Measurements from ENCODE around the gene CYP2E1. TPM values are rescaled to one million over a fixed set of nuclear protein-coding genes. Genes with fewer than 3 reads are reported as not detected.

The CYP2E1 gene
- total and polyA plus RNA-seq, 2 donors (not counting 1 experiment from before 2014, with no cell fraction given), result 1.1 to 1.3 TPM

DNA sequence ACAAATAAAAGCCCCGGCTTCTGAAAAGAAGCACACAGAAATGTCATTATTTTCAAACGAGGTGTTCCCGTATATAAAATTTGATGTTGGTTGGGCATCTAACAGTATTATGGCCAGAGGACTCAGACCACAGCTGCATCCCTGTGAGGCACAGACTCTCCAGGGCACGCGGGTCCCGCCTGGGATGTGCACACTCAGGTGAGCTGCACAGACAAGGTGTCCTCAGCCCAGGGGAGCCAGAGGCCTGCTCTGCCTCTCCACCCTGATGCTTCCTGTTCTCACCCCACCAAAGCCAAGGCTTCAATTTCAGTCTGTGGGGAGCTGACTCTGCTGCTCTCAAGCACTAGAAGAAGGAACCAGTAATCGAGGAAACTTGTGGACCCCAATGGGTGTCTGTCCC is 1.7 kb upstream of the CYP2E1 start:
- Histone ChIP-seq H3K27me3 (replicated peaks in 1 of 4; ENCODE audit: control extremely low read depth in 1 of 4, control insufficient read depth in 3 of 4, insufficient read depth in 4 of 4, low read length in 3 of 4) (peaks cover 0 to 42% (median 14%) of the 10 kb centered on the region in 4 experiments), H3K79me2 (ENCODE audit: control insufficient read depth, insufficient read depth, low read length) (no peaks in the 10 kb centered on the region), H2AFZ (ENCODE audit: insufficient read depth, low read depth, low read length, poor library complexity, severe bottlenecking) (no peak overlapping the region), H3K4me3 (ENCODE audit: control extremely low read depth in 1 of 5, extremely low read depth in 1 of 5, insufficient read depth in 1 of 5, low read depth in 2 of 5, low read length in 4 of 5) (no peak overlapping the region), H3K9ac (ENCODE audit: low read length) (no peak overlapping the region), H3K9me3 (ENCODE audit: control extremely low read depth in 1 of 3, control insufficient read depth in 2 of 3, insufficient read depth in 1 of 3, low read length in 2 of 3) (peaks cover 0 to 38% (median 9%) of the 10 kb centered on the region in 3 donors), H3K27ac (ENCODE audit: low read length in 2 of 2) (no peak overlapping the region), H3K4me2 (replicated peaks; ENCODE audit: low read depth, low read length, poor library complexity, severe bottlenecking) (no peak overlapping the region), H4K20me1 (ENCODE audit: control insufficient read depth, insufficient read depth, low read length, poor library complexity, severe bottlenecking) (no peaks in the 10 kb centered on the region), H3K4me1 (ENCODE audit: control insufficient read depth in 2 of 2, insufficient read depth in 2 of 2, low read length in 2 of 2) (peaks cover 12 to 26% of the 10 kb centered on the region in 2 donors), H3K36me3 (replicated peaks in 1 of 2; ENCODE audit: control extremely low read depth in 1 of 2, control insufficient read depth in 1 of 2, extremely low read depth in 1 of 2, insufficient read depth in 2 of 2, low read length in 1 of 2) (no peaks in the 10 kb centered on the region)
- Mint-ChIP-seq H3K27me3 (peaks cover 32% of the 10 kb centered on the region), H3K4me1 (peaks cover 17% of the 10 kb centered on the region), H3K27ac (no peak overlapping the region), H3K9me3 (ENCODE audit: insufficient read depth) (peaks cover 5% of the 10 kb centered on the region), H3K4me3 (no peak overlapping the region)
- TF ChIP-seq, protein P1, sequence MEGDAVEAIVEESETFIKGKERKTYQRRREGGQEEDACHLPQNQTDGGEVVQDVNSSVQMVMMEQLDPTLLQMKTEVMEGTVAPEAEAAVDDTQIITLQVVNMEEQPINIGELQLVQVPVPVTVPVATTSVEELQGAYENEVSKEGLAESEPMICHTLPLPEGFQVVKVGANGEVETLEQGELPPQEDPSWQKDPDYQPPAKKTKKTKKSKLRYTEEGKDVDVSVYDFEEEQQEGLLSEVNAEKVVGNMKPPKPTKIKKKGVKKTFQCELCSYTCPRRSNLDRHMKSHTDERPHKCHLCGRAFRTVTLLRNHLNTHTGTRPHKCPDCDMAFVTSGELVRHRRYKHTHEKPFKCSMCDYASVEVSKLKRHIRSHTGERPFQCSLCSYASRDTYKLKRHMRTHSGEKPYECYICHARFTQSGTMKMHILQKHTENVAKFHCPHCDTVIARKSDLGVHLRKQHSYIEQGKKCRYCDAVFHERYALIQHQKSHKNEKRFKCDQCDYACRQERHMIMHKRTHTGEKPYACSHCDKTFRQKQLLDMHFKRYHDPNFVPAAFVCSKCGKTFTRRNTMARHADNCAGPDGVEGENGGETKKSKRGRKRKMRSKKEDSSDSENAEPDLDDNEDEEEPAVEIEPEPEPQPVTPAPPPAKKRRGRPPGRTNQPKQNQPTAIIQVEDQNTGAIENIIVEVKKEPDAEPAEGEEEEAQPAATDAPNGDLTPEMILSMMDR (IDR thresholded peaks at IDR 0.05), result no peak
- no peak for TF ChIP-seq EZH2 (IDR thresholded peaks at IDR 0.05; ENCODE audit: borderline replicate concordance, insufficient read depth, low read depth, low read length, poor library complexity, severe bottlenecking)
- ATAC-seq (ENCODE audit: low read depth) (no peak), DNase-seq (no peak)
- CTCF ChIA-PET, result no interaction called here
- WGBS (ENCODE audit: insufficient coverage), result 95% methylated on average over 7 of the region's 7 CpGs
- intact Hi-C loops (cut with micrococcal nuclease), result loop anchor here (10.0 kb wide), 1 partner anchor 91 kb away; no protein-coding TSS in a partner anchor
- POLR2A ChIA-PET, result no interaction called here

DNA sequence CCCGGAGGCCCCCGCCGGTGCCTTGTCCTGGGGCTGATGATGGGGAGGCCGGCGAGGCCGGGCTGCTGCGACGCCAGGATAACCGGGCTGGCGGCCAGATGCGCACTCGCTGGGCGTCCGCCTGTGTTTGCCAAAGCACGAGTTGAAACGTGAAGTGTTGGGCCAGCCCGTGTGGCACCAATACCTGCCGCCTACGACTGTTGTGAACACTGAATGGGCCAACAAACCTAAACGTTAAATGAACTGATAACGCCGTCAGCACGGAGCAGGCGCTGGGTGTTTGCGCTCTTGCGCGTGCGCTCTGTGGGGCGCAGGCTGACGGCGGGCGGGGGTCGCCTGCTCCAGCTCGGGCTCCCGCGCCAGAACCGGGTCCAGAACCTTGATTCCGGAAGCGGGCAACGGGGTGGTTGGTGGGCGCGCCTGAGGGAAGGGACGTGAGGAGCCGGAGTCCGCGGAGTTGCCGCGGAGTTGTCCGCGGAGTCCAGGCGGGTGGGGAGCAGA is 658 bp downstream of the CYP2E1 start:
- H2AFZ ChIP-seq (ENCODE audit: insufficient read depth, low read depth, low read length, poor library complexity, severe bottlenecking), result no peak overlapping the region
- H3K36me3 ChIP-seq (replicated peaks in 1 of 2; ENCODE audit: control extremely low read depth in 1 of 2, control insufficient read depth in 1 of 2, extremely low read depth in 1 of 2, insufficient read depth in 2 of 2, low read length in 1 of 2), result no peaks in the 10 kb centered on the region
- H3K4me1 Mint-ChIP-seq, result peaks cover 13% of the 10 kb centered on the region
- no peak overlapping the region for H3K4me3 ChIP-seq (ENCODE audit: control extremely low read depth in 1 of 5, extremely low read depth in 1 of 5, insufficient read depth in 1 of 5, low read depth in 2 of 5, low read length in 4 of 5)
- TF ChIP-seq, protein P1 (IDR thresholded peaks at IDR 0.05), result no peak
- no peak for ATAC-seq (ENCODE audit: low read depth)
- peaks cover 0 to 56% (median 17%) of the 10 kb centered on the region in 4 experiments for H3K27me3 ChIP-seq (replicated peaks in 1 of 4; ENCODE audit: control extremely low read depth in 1 of 4, control insufficient read depth in 3 of 4, insufficient read depth in 4 of 4, low read length in 3 of 4)
- H3K9ac ChIP-seq (ENCODE audit: low read length), result no peak overlapping the region
- H3K4me1 ChIP-seq (ENCODE audit: control insufficient read depth in 2 of 2, insufficient read depth in 2 of 2, low read length in 2 of 2), result peaks cover 8 to 24% of the 10 kb centered on the region in 2 donors
- WGBS (ENCODE audit: insufficient coverage), result 21% methylated on average over 51 of the region's 51 CpGs
- POLR2A ChIA-PET, result no interaction called here
- H3K4me2 ChIP-seq (replicated peaks; ENCODE audit: low read depth, low read length, poor library complexity, severe bottlenecking), result no peak overlapping the region
- no peaks in the 10 kb centered on the region for H4K20me1 ChIP-seq (ENCODE audit: control insufficient read depth, insufficient read depth, low read length, poor library complexity, severe bottlenecking)
- peaks cover 5% of the 10 kb centered on the region for H3K9me3 Mint-ChIP-seq (ENCODE audit: insufficient read depth)
- no peak overlapping the region for H3K27ac ChIP-seq (ENCODE audit: low read length in 2 of 2)
- H3K79me2 ChIP-seq (ENCODE audit: control insufficient read depth, insufficient read depth, low read length), result no peaks in the 10 kb centered on the region
- DNase-seq, result no peak
- H3K9me3 ChIP-seq (ENCODE audit: control extremely low read depth in 1 of 3, control insufficient read depth in 2 of 3, insufficient read depth in 1 of 3, low read length in 2 of 3), result peaks cover 0 to 38% (median 9%) of the 10 kb centered on the region in 3 donors
- CTCF ChIA-PET, result no interaction called here
- no peak overlapping the region for H3K4me3 Mint-ChIP-seq
- intact Hi-C loops (cut with micrococcal nuclease), result loop anchor here (10.0 kb wide), 1 partner anchor 93 kb away; no protein-coding TSS in a partner anchor
- H3K27ac Mint-ChIP-seq, result no peak overlapping the region
- peaks cover 48% of the 10 kb centered on the region for H3K27me3 Mint-ChIP-seq
